Prostate gland (tissue), 2 donors: ENCODE data around the gene SH3D19. TPM values are rescaled to one million over a fixed set of nuclear protein-coding genes. Genes with fewer than 3 reads are reported as not detected.

ENCODE experiments used
- DNase-seq: peaks from one replicate; pipeline ENCODE4 v3.0.0-alpha.2; 2019; ENCODE audit warnings: low spot score
- H3K27ac ChIP-seq, 2 donors: fragments of 200-600 bp; sonication (generic); 2 replicates each; pipeline ENCODE4 v1.5.1; 2017 to 2019
- H3K27me3 ChIP-seq: fragments of 200-600 bp; sonication (generic); replicated peaks from 2 replicates; pipeline ENCODE4 v1.5.1; 2019; ENCODE audit not compliant: insufficient read depth
- H3K36me3 ChIP-seq, 2 donors: fragments of 200-600 bp; sonication (generic); 1 replicate in 1 of 2; 2 replicates in 1 of 2; pipeline versions ENCODE4 v1.5.1 to v1.8.1; 2017 to 2019
- H3K4me1 ChIP-seq: fragments of 200-600 bp; sonication (generic); replicated peaks from 2 replicates; pipeline ENCODE4 v1.5.1; 2019
- H3K4me3 ChIP-seq, 2 donors: fragments of 200-600 bp; sonication (generic); 2 replicates each; pipeline ENCODE4 v1.5.1; 2017 to 2019
- H3K9me3 ChIP-seq: fragments of 200-600 bp; sonication (generic); 2 replicates; pipeline ENCODE4 v1.5.1; 2017
- CTCF ChIP-seq, 4 experiments: fragments of 200-600 bp in 2 of 4; fragments of 450-650 bp in 2 of 4; sonication (generic) in 2 of 4; IDR thresholded peaks; 1 replicate in 3 of 4; 2 replicates in 1 of 4; pipeline ENCODE4 v1.5.1; 2016 to 2019; ENCODE audit warnings: antibody characterized with exemption in 4 of 4, mild to moderate bottlenecking in 2 of 4, moderate library complexity in 2 of 4
- POLR2A ChIP-seq: fragments of 450-650 bp; IDR thresholded peaks from one replicate; pipeline ENCODE4 v1.6.1; 2016; ENCODE audit warnings: antibody characterized with exemption, mild to moderate bottlenecking
- POLR2AphosphoS5 ChIP-seq: sonication (generic); formaldehyde crosslinking; IDR thresholded peaks from one replicate; pipeline ENCODE4 v1.6.1; 2017; ENCODE audit warnings: antibody characterized with exemption
- WGBS: methylation state at CpG from one replicate; pipeline ENCODE4 v1.1.5; 2018; 5-methylcytosine and 5-hydroxymethylcytosine counted together
- intact Hi-C: fragments of 100-400 bp; cut with DNase I; formaldehyde crosslinking; loops from one replicate; pipeline ENCODE4 v1.14.2; 2022
- total RNA-seq, 2 donors: library from RNA; depleted of rRNA; stranded (reverse); fragments of >200 nt; gene quantifications; one replicate each; pipeline ENCODE4 v1.1.0, GENCODE V29; 2016

The SH3D19 gene
- total RNA-seq, 2 donors from 2014 or later, result 27.1 to 61.1 TPM

- TF ChIP-seq POLR2AphosphoS5 (peak; percentile 28), POLR2A (no peak), CTCF (IDR thresholded peaks at IDR 0.05) (no peak)
- Histone ChIP-seq H3K36me3 (no peaks in the 10 kb centered on the region), H3K4me3 (no peak overlapping the region), H3K9me3 (no peaks in the 10 kb centered on the region), H3K27ac (peak overlapping the region; percentile 29 to 38), H3K4me1 (no peaks in the 10 kb centered on the region), H3K27me3 (no peaks in the 10 kb centered on the region)
- DNase-seq, result no peak
- intact Hi-C loops, result no loop called here
- 66% methylated on average over 2 of the region's 2 CpGs for WGBS
Observed at GRCh38 chr4:151315212-151315886, 10.1 kb downstream of the SH3D19 start.

GRCh38 chr4:151314479-151314878 is 10.9 kb downstream of the SH3D19 start:
- no peak for DNase-seq
- Histone ChIP-seq H3K4me1 (no peaks in the 10 kb centered on the region), H3K4me3 (no peak overlapping the region), H3K27ac (peak overlapping the region; percentile 29 to 38), H3K9me3 (no peaks in the 10 kb centered on the region), H3K36me3 (no peaks in the 10 kb centered on the region), H3K27me3 (no peaks in the 10 kb centered on the region)
- TF ChIP-seq CTCF (IDR thresholded peaks at IDR 0.05) (no peak), POLR2AphosphoS5 (no peak), POLR2A (no peak)
- intact Hi-C loops, result no loop called here
- 92% methylated on average over 1 of the region's 1 CpG for WGBS

GRCh38 chr4:151314010-151314355 is 11.4 kb downstream of the SH3D19 start:
- no peaks in the 10 kb centered on the region for H3K36me3 ChIP-seq
- H3K4me1 ChIP-seq, result no peaks in the 10 kb centered on the region
- no peaks in the 10 kb centered on the region for H3K27me3 ChIP-seq
- H3K4me3 ChIP-seq, result no peak overlapping the region
- H3K27ac ChIP-seq, result no peak overlapping the region
- no peak for DNase-seq
- no peaks in the 10 kb centered on the region for H3K9me3 ChIP-seq
- WGBS, result 30% methylated on average over 1 of the region's 1 CpG
- TF ChIP-seq CTCF (IDR thresholded peaks at IDR 0.05) (no peak), POLR2A (no peak)
- intact Hi-C loops, result no loop called here

GRCh38 chr4:151313306-151314009 is 11.9 kb downstream of the SH3D19 start:
- 77% methylated on average over 6 of the region's 6 CpGs for WGBS
- Histone ChIP-seq H3K9me3 (no peaks in the 10 kb centered on the region), H3K27me3 (no peaks in the 10 kb centered on the region), H3K27ac (no peak overlapping the region), H3K36me3 (no peaks in the 10 kb centered on the region), H3K4me3 (no peak overlapping the region), H3K4me1 (no peaks in the 10 kb centered on the region)
- TF ChIP-seq CTCF (IDR thresholded peaks at IDR 0.05), result no peak
- no peak for TF ChIP-seq POLR2A
- no peak for TF ChIP-seq POLR2AphosphoS5
- intact Hi-C loops, result no loop called here
- no peak for DNase-seq
